Immature natural killer cell (primary cell): ENCODE measurements around the gene RSRC1. TPM values are rescaled to one million over a fixed set of nuclear protein-coding genes. Genes with fewer than 3 reads are reported as not detected.
"Not testable (repeated sequence)": the region's sequence is repeated elsewhere in the genome, so short reads cannot be mapped to it uniquely, and the experiment has no call there.

Experiments
- DNase-seq, 3 donors: peaks; one replicate each; pipeline ENCODE4 v3.0.0; 2022; ENCODE audit warnings: mixed read lengths in 1 of 3
- H3K27ac Mint-ChIP-seq, 6 donors: one replicate each; pipeline ENCODE4 v1.8.0; 2020; ENCODE audit warnings: mixed read lengths in 6 of 6, mild to moderate bottlenecking in 5 of 6, inconsistent platforms in 4 of 6, moderate library complexity in 3 of 6
- H3K27me3 Mint-ChIP-seq, 3 donors: one replicate each; pipeline ENCODE4 v1.8.0; 2020 to 2021; ENCODE audit warnings: low read depth in 3 of 3, mild to moderate bottlenecking in 3 of 3, mixed read lengths in 3 of 3, moderate library complexity in 3 of 3, inconsistent platforms in 1 of 3
- H3K36me3 Mint-ChIP-seq, 3 donors: one replicate each; pipeline ENCODE4 v1.8.0; 2020; ENCODE audit warnings: mixed read lengths in 3 of 3, inconsistent platforms in 2 of 3, mild to moderate bottlenecking in 2 of 3
- H3K4me1 Mint-ChIP-seq, 2 donors: one replicate each; pipeline ENCODE4 v1.8.0; 2020; ENCODE audit warnings: inconsistent platforms in 2 of 2, mild to moderate bottlenecking in 2 of 2, mixed read lengths in 2 of 2, moderate library complexity in 1 of 2
- H3K4me3 Mint-ChIP-seq, 5 donors: one replicate each; pipeline ENCODE4 v1.8.0; 2020; ENCODE audit warnings: mild to moderate bottlenecking in 5 of 5, mixed read lengths in 5 of 5, inconsistent platforms in 3 of 5, moderate library complexity in 3 of 5
- H3K9me3 Mint-ChIP-seq, 6 donors: one replicate each; pipeline ENCODE4 v1.8.0; 2020; ENCODE audit warnings: mild to moderate bottlenecking in 6 of 6, mixed read lengths in 6 of 6, inconsistent platforms in 4 of 6, moderate library complexity in 3 of 6
- polyA plus RNA-seq, 3 donors: library from polyadenylated mRNA; unstranded; fragments of 300-500 nt; fragmentation: Illumina TruSeq; gene quantifications; one replicate each; pipeline ENCODE4 v1.2.3, GENCODE V29; 2021

Gene RSRC1
- polyA plus RNA-seq, 3 donors from 2014 or later, result 15.4 to 37.9 (median 37.1) TPM

- Mint-ChIP-seq H3K36me3 (no peaks in the 10 kb centered on the region), H3K4me1 (peaks cover 42 to 61% of the 10 kb centered on the region in 2 donors), H3K27me3 (peaks cover 68 to 79% (median 70%) of the 10 kb centered on the region in 3 donors), H3K9me3 (peaks cover 0 to 10% (median 1%) of the 10 kb centered on the region in 6 donors), H3K4me3 (peak overlapping the region; percentile 65 to 88 (median 78)), H3K27ac (peak overlapping the region in 1 of 6 donors; percentile 56)
- DNase-seq, result no peak
These were observed 6.0 kb upstream of the RSRC1 start for GRCh38 chr3:158103887-158104327.

GRCh38 chr3:158104431-158104921 is 5.4 kb upstream of the RSRC1 start:
- Mint-ChIP-seq H3K9me3 (peaks cover 0 to 9% (median 0%) of the 10 kb centered on the region in 6 donors), H3K4me1 (peaks cover 45 to 64% of the 10 kb centered on the region in 2 donors), H3K27ac (peak overlapping the region in 1 of 6 donors; percentile 56), H3K36me3 (no peaks in the 10 kb centered on the region), H3K4me3 (peak overlapping the region; percentile 65 to 88 (median 78)), H3K27me3 (peaks cover 71 to 80% (median 73%) of the 10 kb centered on the region in 3 donors)
- no peak for DNase-seq

GRCh38 chr3:158105119-158105709 is 4.7 kb upstream of the RSRC1 start:
- DNase-seq, result no peak
- Mint-ChIP-seq H3K9me3 (peaks cover 0 to 12% (median under 1%) of the 10 kb centered on the region in 6 donors), H3K36me3 (no peaks in the 10 kb centered on the region), H3K27ac (no peak overlapping the region), H3K27me3 (peaks cover 73 to 80% (median 79%) of the 10 kb centered on the region in 3 donors), H3K4me1 (peaks cover 49 to 70% of the 10 kb centered on the region in 2 donors), H3K4me3 (peak overlapping the region; percentile 70 to 88 (median 78))

GRCh38 chr3:158105710-158106253 is 4.1 kb upstream of the RSRC1 start:
- Mint-ChIP-seq H3K27me3 (peaks cover 67 to 81% (median 75%) of the 10 kb centered on the region in 3 donors), H3K4me3 (peak overlapping the region; percentile 74 to 92 (median 88)), H3K9me3 (peaks cover 0 to 12% (median under 1%) of the 10 kb centered on the region in 6 donors), H3K27ac (peak overlapping the region in 2 of 6 donors; percentile 15 to 86), H3K36me3 (no peaks in the 10 kb centered on the region), H3K4me1 (peaks cover 52 to 75% of the 10 kb centered on the region in 2 donors)
- DNase-seq, result peak in 1 of 3 donors; percentile 36

- peak overlapping the region; percentile 74 to 92 (median 87) for H3K4me3 Mint-ChIP-seq
- H3K27ac Mint-ChIP-seq, result peak overlapping the region in 1 of 6 donors; percentile 32
- H3K4me1 Mint-ChIP-seq, result peaks cover 63 to 86% of the 10 kb centered on the region in 2 donors
- DNase-seq, result peak in 1 of 3 donors; percentile 21
- H3K27me3 Mint-ChIP-seq, result peaks cover 59 to 75% (median 68%) of the 10 kb centered on the region in 3 donors
- H3K36me3 Mint-ChIP-seq, result no peaks in the 10 kb centered on the region
- peaks cover 0 to 12% (median under 1%) of the 10 kb centered on the region in 6 donors for H3K9me3 Mint-ChIP-seq
These were observed 3.0 kb upstream of the RSRC1 start for GRCh38 chr3:158106766-158107471.

- Mint-ChIP-seq H3K4me3 (peak overlapping the region in 4 of 5 donors; percentile 74 to 92 (median 88)), H3K27ac (peak overlapping the region in 1 of 6 donors; percentile 32), H3K36me3 (peaks cover 0 to under 1% (median 0%) of the 10 kb centered on the region in 3 donors), H3K27me3 (peaks cover 50 to 66% (median 62%) of the 10 kb centered on the region in 3 donors), H3K4me1 (peaks cover 66 to 91% of the 10 kb centered on the region in 2 donors), H3K9me3 (peaks cover 0 to 10% (median under 1%) of the 10 kb centered on the region in 6 donors)
- no peak for DNase-seq
These were observed 2.1 kb upstream of the RSRC1 start for GRCh38 chr3:158107605-158108444.

GRCh38 chr3:158108445-158108985 is 1.4 kb upstream of the RSRC1 start:
- no peak for DNase-seq
- H3K36me3 Mint-ChIP-seq, result peaks cover under 1 to 6% (median 2%) of the 10 kb centered on the region in 3 donors
- H3K4me3 Mint-ChIP-seq, result peak overlapping the region in 3 of 5 donors; percentile 31 to 45 (median 44)
- no peak overlapping the region for H3K27ac Mint-ChIP-seq
- peaks cover 0 to 10% (median 0%) of the 10 kb centered on the region in 6 donors for H3K9me3 Mint-ChIP-seq
- peaks cover 63 to 87% of the 10 kb centered on the region in 2 donors for H3K4me1 Mint-ChIP-seq
- peaks cover 45 to 60% (median 57%) of the 10 kb centered on the region in 3 donors for H3K27me3 Mint-ChIP-seq

- Mint-ChIP-seq H3K36me3 (peaks cover 8 to 12% (median 8%) of the 10 kb centered on the region in 3 donors), H3K27me3 (peaks cover 37 to 52% (median 49%) of the 10 kb centered on the region in 3 donors), H3K4me3 (peak overlapping the region; percentile 92 to 99 (median 98)), H3K4me1 (peaks cover 56 to 79% of the 10 kb centered on the region in 2 donors), H3K9me3 (peaks cover 0 to 10% (median 6%) of the 10 kb centered on the region in 6 donors), H3K27ac (peak overlapping the region; percentile 20 to 86 (median 71))
- no peak for DNase-seq
These were observed 540 bp upstream of the RSRC1 start for GRCh38 chr3:158109295-158109803.

- peaks cover 8 to 12% (median 8%) of the 10 kb centered on the region in 3 donors for H3K36me3 Mint-ChIP-seq
- H3K4me1 Mint-ChIP-seq, result peaks cover 50 to 69% of the 10 kb centered on the region in 2 donors
- H3K27me3 Mint-ChIP-seq, result peaks cover 30 to 43% (median 39%) of the 10 kb centered on the region in 3 donors
- no peak for DNase-seq
- H3K27ac Mint-ChIP-seq, result peak overlapping the region; percentile 67 to 86 (median 78)
- H3K4me3 Mint-ChIP-seq, result peak overlapping the region; percentile 92 to 99 (median 98)
- H3K9me3 Mint-ChIP-seq, result peaks cover 0 to 10% (median 6%) of the 10 kb centered on the region in 6 donors
These were observed 749 bp downstream of the RSRC1 start for GRCh38 chr3:158110658-158111018.

GRCh38 chr3:158111861-158112260 is 2.0 kb downstream of the RSRC1 start:
- DNase-seq, result no peak
- H3K4me1 Mint-ChIP-seq, result peaks cover 39 to 57% of the 10 kb centered on the region in 2 donors
- peak overlapping the region in 3 of 5 donors; percentile 14 to 98 (median 25) for H3K4me3 Mint-ChIP-seq
- peaks cover 8 to 12% (median 8%) of the 10 kb centered on the region in 3 donors for H3K36me3 Mint-ChIP-seq
- H3K27ac Mint-ChIP-seq, result no peak overlapping the region
- H3K27me3 Mint-ChIP-seq, result peaks cover 23 to 32% (median 28%) of the 10 kb centered on the region in 3 donors
- H3K9me3 Mint-ChIP-seq, result peaks cover 0 to 9% (median 6%) of the 10 kb centered on the region in 6 donors

- not testable (repeated sequence) for H3K9me3 Mint-ChIP-seq, DNase-seq, H3K27ac Mint-ChIP-seq, H3K4me3 Mint-ChIP-seq
- Mint-ChIP-seq H3K36me3 (peaks cover 8 to 12% (median 8%) of the 10 kb centered on the region in 3 donors), H3K27me3 (peaks cover 11 to 15% (median 11%) of the 10 kb centered on the region in 3 donors), H3K4me1 (peaks cover 34 to 49% of the 10 kb centered on the region in 2 donors)
These were observed 3.7 kb downstream of the RSRC1 start for GRCh38 chr3:158113595-158113994.

GRCh38 chr3:158120330-158120729 is 10.4 kb downstream of the RSRC1 start:
- DNase-seq, result no peak
- H3K9me3 Mint-ChIP-seq, result peaks cover 0 to 4% (median 2%) of the 10 kb centered on the region in 6 donors
- H3K4me1 Mint-ChIP-seq, result peaks cover 4 to 13% of the 10 kb centered on the region in 2 donors
- no peak overlapping the region for H3K27ac Mint-ChIP-seq
- peaks cover 0 to 2% (median 0%) of the 10 kb centered on the region in 3 donors for H3K27me3 Mint-ChIP-seq
- peaks cover 31 to 36% (median 34%) of the 10 kb centered on the region in 3 donors for H3K36me3 Mint-ChIP-seq
- no peak overlapping the region for H3K4me3 Mint-ChIP-seq
